IMR-90 (cell line): ENCODE measurements around the gene DNAJC11. TPM values are rescaled to one million over a fixed set of nuclear protein-coding genes. Genes with fewer than 3 reads are reported as not detected.

Source experiments
- ATAC-seq: fragments of 200-7000 bp; cut with Tn5 transposase; 2 replicates; pipeline ENCODE4 v1.9.1; 2020; ENCODE audit warnings: low read depth, mild to moderate bottlenecking, moderate library complexity
- BruUV-seq: library from RNA; stranded (reverse); fragments of 400-500 nt; replicated peaks from 2 replicates; lab custom pipeline; 2021; lab: Mats Ljungman, UMichigan
- CTCF ChIA-PET: fragments of 300-600 bp; formaldehyde crosslinking; extraction: SDS; loops from one replicate; lab custom pipeline; 2021; ENCODE audit warnings: antibody characterized with exemption; lab: Yijun Ruan, JAX
- POLR2A ChIA-PET: fragments of 300-600 bp; sonication (Branson Sonifier 250); formaldehyde crosslinking; loops from one replicate; lab custom pipeline; 2022; ENCODE audit warnings: antibody characterized with exemption; ENCODE audit not compliant: unreplicated experiment; lab: Charles Lee
- DNase-seq: peaks from one replicate; pipeline ENCODE4 v3.0.0; 2013
- H2AFZ ChIP-seq: replicated peaks from 2 replicates; pipeline ENCODE3; 2013; ENCODE audit warnings: low read length, mild to moderate bottlenecking; ENCODE audit not compliant: poor library complexity
- H2AK5ac ChIP-seq: 2 replicates; pipeline ENCODE4 v1.6.1; 2013; ENCODE audit warnings: low read depth, low read length, inconsistent platforms
- H2AK9ac ChIP-seq: replicated peaks from 2 replicates; pipeline ENCODE3; 2013; ENCODE audit warnings: mild to moderate bottlenecking, low read depth, low read length, moderate library complexity; ENCODE audit not compliant: poor library complexity
- H2BK120ac ChIP-seq: 2 replicates; pipeline ENCODE4 v1.6.1; 2013; ENCODE audit warnings: low read depth, low read length, inconsistent platforms
- H2BK15ac ChIP-seq: 3 replicates; pipeline ENCODE4 v1.6.1; 2013; ENCODE audit warnings: low read depth, low read length, inconsistent platforms
- H2BK20ac ChIP-seq: 2 replicates; pipeline ENCODE4 v1.6.1; 2013; ENCODE audit warnings: low read depth, mild to moderate bottlenecking, inconsistent platforms, low read length, moderate library complexity
- H2BK5ac ChIP-seq: 2 replicates; pipeline ENCODE4 v1.6.1; 2013; ENCODE audit warnings: mild to moderate bottlenecking, low read depth, low read length, inconsistent platforms; ENCODE audit not compliant: poor library complexity, severe bottlenecking
- H3K14ac ChIP-seq: replicated peaks from 2 replicates; pipeline ENCODE4 v1.6.1; 2013; ENCODE audit warnings: low read depth, low read length, inconsistent platforms
- H3K18ac ChIP-seq: 2 replicates; pipeline ENCODE4 v1.6.1; 2013; ENCODE audit warnings: low read depth, low read length, control low read depth
- H3K23ac ChIP-seq: 2 replicates; pipeline ENCODE4 v1.6.1; 2013; ENCODE audit warnings: low read depth, low read length, inconsistent platforms
- H3K27ac ChIP-seq: 2 replicates; pipeline ENCODE4 v1.5.1; 2013; ENCODE audit warnings: mild to moderate bottlenecking, control low read depth, low read length; ENCODE audit not compliant: insufficient read depth
- H3K27me3 ChIP-seq: 2 replicates; pipeline ENCODE4 v1.6.1; 2013; ENCODE audit warnings: low read length; ENCODE audit not compliant: control insufficient read depth, insufficient read depth
- H3K36me3 ChIP-seq: 2 replicates; pipeline ENCODE4 v1.6.1; 2013; ENCODE audit warnings: low read length, mixed read lengths; ENCODE audit not compliant: control insufficient read depth, insufficient read depth
- H3K4ac ChIP-seq: 2 replicates; pipeline ENCODE4 v1.6.1; 2013; ENCODE audit warnings: low read depth, low read length, inconsistent platforms
- H3K4me1 ChIP-seq: 2 replicates; pipeline ENCODE4 v1.6.1; 2013; ENCODE audit warnings: low read length, mixed read lengths; ENCODE audit not compliant: control insufficient read depth, insufficient read depth
- H3K4me2 ChIP-seq: 2 replicates; pipeline ENCODE4 v1.6.1; 2013; ENCODE audit warnings: low read depth, mild to moderate bottlenecking, control low read depth, low read length, moderate library complexity
- H3K4me3 ChIP-seq: 2 replicates; pipeline ENCODE4 v1.5.1; 2013; ENCODE audit warnings: low read depth, mild to moderate bottlenecking, control low read depth, low read length, moderate library complexity; ENCODE audit not compliant: insufficient read depth
- H3K56ac ChIP-seq: 2 replicates; pipeline ENCODE4 v1.6.1; 2013; ENCODE audit warnings: low read length, inconsistent platforms; ENCODE audit not compliant: insufficient read depth; ENCODE audit errors: extremely low read depth
- H3K79me1 ChIP-seq, 2 experiments: 2 replicates each; pipeline ENCODE4 v1.6.1; 2013; ENCODE audit warnings: low read length in 2 of 2, inconsistent platforms in 1 of 2, low read depth in 1 of 2
- H3K9ac ChIP-seq: 2 replicates; pipeline ENCODE4 v1.6.1; 2013; ENCODE audit warnings: low read depth, low read length, control low read depth
- H3K9me1 ChIP-seq: 2 replicates; pipeline ENCODE4 v1.6.1; 2013; ENCODE audit warnings: low read length, inconsistent platforms; ENCODE audit not compliant: insufficient read depth
- H3K9me3 ChIP-seq: 2 replicates; pipeline ENCODE4 v1.6.1; 2013; ENCODE audit warnings: low read length; ENCODE audit not compliant: control insufficient read depth, insufficient read depth
- H4K20me1 ChIP-seq: 2 replicates; pipeline ENCODE4 v1.6.1; 2013; ENCODE audit warnings: low read length, inconsistent platforms; ENCODE audit not compliant: insufficient read depth
- H4K5ac ChIP-seq: 2 replicates; pipeline ENCODE4 v1.6.1; 2013; ENCODE audit warnings: mild to moderate bottlenecking, low read depth, low read length, control low read depth
- H4K8ac ChIP-seq, 2 experiments: 2 replicates each; pipeline ENCODE4 v1.6.1; 2013; ENCODE audit warnings: low read depth in 2 of 2, low read length in 2 of 2, control low read depth in 1 of 2, inconsistent platforms in 1 of 2
- H4K91ac ChIP-seq: 2 replicates; pipeline ENCODE4 v1.6.1; 2013; ENCODE audit warnings: low read depth, low read length, inconsistent platforms; ENCODE audit not compliant: insufficient read depth
- CEBPB ChIP-seq: IDR thresholded peaks from 2 replicates; pipeline ENCODE4 v1.6.1; 2012; ENCODE audit warnings: low read depth, low read length, improper control_type of control experiment
- CHD1 ChIP-seq: IDR thresholded peaks from 2 replicates; pipeline ENCODE4 v1.6.1; 2012; ENCODE audit warnings: low read depth, low read length, improper control_type of control experiment
- FOS ChIP-seq: fragments of 150-350 bp; IDR thresholded peaks from 2 replicates; pipeline ENCODE4 v1.6.1; 2016; ENCODE audit warnings: low read depth, low read length
- POLR2A ChIP-seq: IDR thresholded peaks from 2 replicates; pipeline ENCODE4 v1.6.1; 2012; ENCODE audit warnings: mild to moderate bottlenecking, low read depth, low read length
- SMC3 ChIP-seq: fragments of 150-350 bp; IDR thresholded peaks from 2 replicates; pipeline ENCODE4 v1.6.1; 2016; ENCODE audit warnings: low read depth, mild to moderate bottlenecking, antibody characterized with exemption, low read length, moderate library complexity
- WGBS, 2 experiments: methylation state at CpG; one replicate each; pipeline versions ENCODE4 v1.1.5 to v1.1.7; 2013; ENCODE audit warnings: missing lambda C conversion rate in 2 of 2; ENCODE audit not compliant: insufficient read length in 1 of 2; ENCODE audit errors: extremely low coverage in 2 of 2; 5-methylcytosine and 5-hydroxymethylcytosine counted together
- dilution Hi-C: fragments of 300-500 bp; cut with HindIII; formaldehyde crosslinking; loops from one replicate; pipeline ENCODE4 v1.14.3; 2018; ENCODE audit warnings: low sequenced_read_pairs; ENCODE audit not compliant: unreplicated experiment
- in situ Hi-C: fragments of 300-500 bp; cut with MboI; formaldehyde crosslinking; loops from 3 replicates; pipeline ENCODE4 v1.14.3; 2019; ENCODE audit warnings: low sequenced_read_pairs, inconsistent platforms, mixed read lengths
- intact Hi-C: fragments of 100-400 bp; cut with micrococcal nuclease; formaldehyde crosslinking; loops from 2 replicates; pipeline ENCODE4 v1.10.0; 2022
- polyA plus RNA-seq, 3 experiments: library from polyadenylated mRNA; depleted of rRNA; stranded (reverse); fragments of >200 nt; gene quantifications; 2 replicates each; pipeline ENCODE4 v1.2.3, GENCODE V29; 2012; ENCODE audit warnings: low replicate concordance in 1 of 3
- total RNA-seq: library from RNA; depleted of rRNA; stranded (reverse); fragments of >200 nt; gene quantifications from 2 replicates; pipeline ENCODE4 v1.2.3, GENCODE V29; 2012

DNAJC11 gene
- total and polyA plus RNA-seq, 2 of the 4 experiments (the other 2 are of a cell fraction): 38.7 to 48.5 TPM

GRCh38 chr1:6588893-6589520, 112.6 kb downstream of the DNAJC11 start:
- BruUV-seq: no TSS peak
- H2BK15ac ChIP-seq: no peak overlapping the region
- intact Hi-C loops: no loop called here
- H3K18ac ChIP-seq: no peak overlapping the region
- H3K9me3 ChIP-seq: no peaks in the 10 kb centered on the region
- peaks cover 65% of the 10 kb centered on the region for H3K36me3 ChIP-seq
- H2BK20ac ChIP-seq: no peak overlapping the region
- in situ Hi-C loops: no loop called here
- no peak overlapping the region for H3K4me2 ChIP-seq
- H4K5ac ChIP-seq: no peak overlapping the region
- no peak; the same call in 1 of the 2 replicates for ATAC-seq
- H2BK120ac ChIP-seq: no peak overlapping the region
- H4K20me1 ChIP-seq: peaks cover 63% of the 10 kb centered on the region
- no peak overlapping the region for H3K27ac ChIP-seq
- no peaks in the 10 kb centered on the region for H3K27me3 ChIP-seq
- no peaks in the 10 kb centered on the region for H3K4me1 ChIP-seq
- no peak overlapping the region for H2AK5ac ChIP-seq
- TF ChIP-seq CEBPB (no peak), POLR2A (0 out of 2 replicates have a peak, but pooled peaks have one; percentile 29), SMC3 (no peak), FOS (no peak), CHD1 (no peak)
- no peak overlapping the region for H2BK5ac ChIP-seq
- dilution Hi-C loops: no loop called here
- no peak overlapping the region for H3K4me3 ChIP-seq
- ChIA-PET CTCF (interaction anchor here (0.7 to 1.0 kb wide), 2 partner anchors 8 to 34 kb away, joined by 3 to 4 read pairs; partner anchors contain the start of genes NOL9 and TAS1R1), POLR2A (no interaction called here)
- H3K23ac ChIP-seq: no peak overlapping the region
- DNase-seq: no peak
- no peak overlapping the region for H3K9ac ChIP-seq
- H4K91ac ChIP-seq: no peak overlapping the region
- peaks cover 8 to 65% of the 10 kb centered on the region in 2 experiments for H3K79me1 ChIP-seq
- H3K4ac ChIP-seq: no peak overlapping the region
- H4K8ac ChIP-seq: no peak overlapping the region
- WGBS, 2 experiments: 89% methylated on average over 17 of the region's 24 CpGs; no CpG with 5 or more reads in 1 of the 2 experiments
- H2AK9ac ChIP-seq: peak overlapping the region; percentile 57
- H3K14ac ChIP-seq: no peak overlapping the region
- H3K56ac ChIP-seq: no peak overlapping the region
- peaks cover 4% of the 10 kb centered on the region; the same call in 1 of the 2 replicates for H3K9me1 ChIP-seq
- no peak overlapping the region for H2AFZ ChIP-seq
